GM19043 (cell line): ENCODE measurements around the gene ATP6V0A1.
"Not testable (repeated sequence)": the region's sequence is repeated elsewhere in the genome, so short reads cannot be mapped to it uniquely, and the experiment has no call there.

Source experiments
- ATAC-seq: cut with Tn5 transposase; IDR thresholded peaks from one replicate; pipeline ENCODE4 v1.9.1; 2021; ENCODE audit warnings: low read depth; ENCODE audit not compliant: unreplicated experiment

Gene ATP6V0A1

DNA sequence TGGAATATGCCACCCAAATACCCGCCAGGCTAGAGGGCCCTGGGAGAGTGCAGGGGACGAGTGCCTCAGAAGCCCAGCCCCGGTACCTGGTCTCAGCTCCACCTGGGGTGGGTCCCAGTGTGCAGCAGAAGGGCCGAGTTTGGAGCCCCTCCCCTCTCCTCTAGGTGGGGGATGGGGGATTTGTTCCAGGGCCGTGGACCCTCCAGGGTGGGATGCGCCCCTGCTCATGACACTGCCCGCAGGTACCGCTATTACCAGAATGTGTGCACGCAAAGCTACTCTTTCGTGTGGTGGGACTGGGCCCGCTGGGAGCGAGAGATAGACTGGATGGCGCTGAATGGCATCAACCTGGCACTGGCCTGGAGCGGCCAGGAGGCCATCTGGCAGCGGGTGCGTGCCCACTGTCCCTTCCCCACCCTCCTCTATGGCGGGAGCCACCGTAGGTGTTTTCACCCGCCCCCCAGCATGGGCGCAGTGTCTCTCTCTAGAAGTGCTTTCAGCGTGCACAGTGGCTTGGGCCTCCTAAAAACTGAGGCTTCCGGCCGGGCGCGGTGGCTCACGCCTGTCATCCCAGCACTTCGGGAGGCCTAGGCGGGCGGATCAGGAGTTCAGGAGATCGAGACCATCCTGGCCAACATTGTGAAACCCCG is 78.6 kb downstream of the ATP6V0A1 start:
- no peak for ATAC-seq

DNA sequence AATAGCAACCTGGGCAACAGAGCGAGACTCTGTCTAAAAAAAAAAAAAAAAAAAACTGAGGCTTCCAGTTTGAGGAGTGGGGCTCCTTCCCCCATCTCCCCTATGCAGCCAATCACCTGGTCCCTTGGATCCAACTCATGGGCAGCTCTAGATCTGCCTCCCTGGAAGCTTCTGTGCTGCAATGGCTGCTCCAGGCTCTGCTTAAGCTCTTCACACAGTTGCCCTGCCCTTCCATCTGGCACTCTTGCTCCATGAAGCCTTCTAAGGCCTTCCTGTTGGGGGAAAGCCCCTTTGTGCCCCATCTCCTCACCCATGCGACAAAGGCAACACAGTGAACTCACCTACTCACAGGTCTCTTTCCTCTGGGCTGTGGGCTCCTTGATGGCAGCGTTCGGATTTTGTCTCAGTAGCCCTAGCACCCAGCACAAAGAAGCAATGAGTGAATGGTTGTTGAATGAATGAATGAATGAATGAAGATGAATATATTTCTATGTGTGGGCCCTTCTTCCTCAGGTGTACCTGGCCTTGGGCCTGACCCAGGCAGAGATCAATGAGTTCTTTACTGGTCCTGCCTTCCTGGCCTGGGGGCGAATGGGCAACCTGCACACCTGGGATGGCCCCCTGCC is 79.3 kb downstream of the ATP6V0A1 start:
- ATAC-seq = no peak

DNA sequence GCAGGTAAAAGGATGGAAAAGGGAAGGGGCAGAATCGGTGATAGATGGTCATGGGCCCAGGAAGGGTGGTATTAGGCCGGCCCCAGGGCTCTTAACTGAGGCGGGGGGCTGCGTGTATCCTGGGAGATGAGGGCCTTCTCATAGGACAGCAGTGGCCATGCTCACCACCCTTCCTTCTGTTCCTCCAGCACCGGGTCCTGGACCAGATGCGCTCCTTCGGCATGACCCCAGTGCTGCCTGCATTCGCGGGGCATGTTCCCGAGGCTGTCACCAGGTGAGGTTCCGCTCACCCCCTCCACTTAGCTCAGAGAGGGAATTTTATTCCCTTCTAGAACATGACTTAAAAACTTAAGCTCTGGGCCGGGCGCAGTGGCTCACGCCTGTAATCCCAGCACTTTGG is 79.8 kb downstream of the ATP6V0A1 start:
- ATAC-seq = no peak

DNA sequence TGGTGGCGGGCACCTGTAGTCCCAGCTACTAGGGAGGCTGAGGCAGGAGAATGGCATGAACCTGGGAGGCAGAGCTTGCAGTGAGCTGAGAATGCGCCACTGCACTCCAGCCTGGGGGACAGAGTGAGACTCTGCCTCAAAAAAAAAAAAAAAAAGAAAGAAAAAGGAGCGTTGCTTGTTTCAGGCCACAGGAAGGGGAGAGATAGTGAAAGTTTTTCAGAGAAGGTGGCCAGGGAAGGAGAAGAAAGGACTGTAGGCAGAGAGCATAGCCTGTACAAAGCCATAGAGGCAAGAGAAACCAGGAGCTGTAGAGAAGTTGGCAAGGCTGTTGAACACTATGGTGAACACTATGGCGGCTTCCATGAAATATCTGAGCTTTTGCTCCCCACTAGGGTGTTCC is 81.9 kb downstream of the ATP6V0A1 start:
- not testable (repeated sequence) for ATAC-seq

DNA sequence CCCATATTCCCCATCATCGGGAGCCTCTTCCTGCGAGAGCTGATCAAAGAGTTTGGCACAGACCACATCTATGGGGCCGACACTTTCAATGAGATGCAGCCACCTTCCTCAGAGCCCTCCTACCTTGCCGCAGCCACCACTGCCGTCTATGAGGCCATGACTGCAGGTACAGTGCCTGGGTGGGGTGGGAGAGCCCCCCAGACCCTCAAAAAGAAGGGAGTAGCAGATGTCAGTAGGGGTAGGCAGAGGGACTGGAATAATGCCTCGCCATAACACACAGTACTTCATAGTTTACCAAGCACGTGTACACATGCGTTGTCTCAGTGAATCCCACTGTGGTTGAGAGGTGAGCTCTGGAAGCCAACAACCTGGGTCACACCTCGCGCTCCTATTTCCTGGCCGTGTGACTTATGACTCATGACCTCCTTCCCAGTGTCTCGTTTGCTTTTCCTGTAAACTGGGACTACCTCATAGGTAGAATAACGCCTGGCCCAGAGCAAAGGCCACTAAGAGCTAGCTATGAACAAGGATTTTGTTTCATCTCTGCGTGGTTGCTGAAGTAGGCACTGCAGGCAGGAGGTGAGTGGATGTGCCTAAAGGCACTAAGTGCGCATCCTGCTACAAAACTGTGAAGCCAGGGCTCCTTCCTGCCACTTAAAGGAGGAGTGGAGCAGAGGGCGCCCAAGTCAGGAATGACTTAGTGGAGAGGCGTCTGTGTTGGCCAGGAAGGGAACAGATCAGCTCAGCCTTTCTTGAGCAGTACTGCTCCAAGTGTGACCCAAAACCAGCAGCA is 82.6 kb downstream of the ATP6V0A1 start:
- no peak for ATAC-seq

DNA sequence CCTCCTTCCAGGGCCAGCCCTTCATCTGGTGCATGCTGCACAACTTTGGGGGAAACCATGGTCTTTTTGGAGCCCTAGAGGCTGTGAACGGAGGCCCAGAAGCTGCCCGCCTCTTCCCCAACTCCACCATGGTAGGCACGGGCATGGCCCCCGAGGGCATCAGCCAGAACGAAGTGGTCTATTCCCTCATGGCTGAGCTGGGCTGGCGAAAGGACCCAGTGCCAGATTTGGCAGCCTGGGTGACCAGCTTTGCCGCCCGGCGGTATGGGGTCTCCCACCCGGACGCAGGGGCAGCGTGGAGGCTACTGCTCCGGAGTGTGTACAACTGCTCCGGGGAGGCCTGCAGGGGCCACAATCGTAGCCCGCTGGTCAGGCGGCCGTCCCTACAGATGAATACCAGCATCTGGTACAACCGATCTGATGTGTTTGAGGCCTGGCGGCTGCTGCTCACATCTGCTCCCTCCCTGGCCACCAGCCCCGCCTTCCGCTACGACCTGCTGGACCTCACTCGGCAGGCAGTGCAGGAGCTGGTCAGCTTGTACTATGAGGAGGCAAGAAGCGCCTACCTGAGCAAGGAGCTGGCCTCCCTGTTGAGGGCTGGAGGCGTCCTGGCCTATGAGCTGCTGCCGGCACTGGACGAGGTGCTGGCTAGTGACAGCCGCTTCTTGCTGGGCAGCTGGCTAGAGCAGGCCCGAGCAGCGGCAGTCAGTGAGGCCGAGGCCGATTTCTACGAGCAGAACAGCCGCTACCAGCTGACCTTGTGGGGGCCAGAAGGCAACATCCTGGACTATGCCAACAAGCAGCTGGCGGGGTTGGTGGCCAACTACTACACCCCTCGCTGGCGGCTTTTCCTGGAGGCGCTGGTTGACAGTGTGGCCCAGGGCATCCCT is 84.8 kb downstream of the ATP6V0A1 start:
- no peak for ATAC-seq

DNA sequence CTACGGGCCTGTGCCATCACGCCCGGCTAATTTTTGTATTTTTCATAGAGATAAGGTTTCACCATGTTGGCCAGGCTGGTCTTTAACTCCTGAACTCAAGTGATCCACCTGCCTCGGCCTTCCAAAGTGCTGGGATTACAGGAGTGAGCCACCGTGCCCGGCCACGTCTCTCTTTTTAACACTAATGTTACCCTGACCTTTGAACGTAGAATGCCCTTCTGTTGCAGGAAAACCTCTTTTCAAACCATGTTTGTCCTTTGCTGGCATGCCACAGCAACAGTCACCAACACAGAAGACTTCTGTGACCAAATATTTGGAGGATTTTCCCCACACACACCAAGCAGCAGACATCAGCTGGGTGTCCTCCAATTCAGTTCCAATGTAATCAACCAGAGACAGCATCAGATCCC is 86.2 kb downstream of the ATP6V0A1 start:
- no peak for ATAC-seq

DNA sequence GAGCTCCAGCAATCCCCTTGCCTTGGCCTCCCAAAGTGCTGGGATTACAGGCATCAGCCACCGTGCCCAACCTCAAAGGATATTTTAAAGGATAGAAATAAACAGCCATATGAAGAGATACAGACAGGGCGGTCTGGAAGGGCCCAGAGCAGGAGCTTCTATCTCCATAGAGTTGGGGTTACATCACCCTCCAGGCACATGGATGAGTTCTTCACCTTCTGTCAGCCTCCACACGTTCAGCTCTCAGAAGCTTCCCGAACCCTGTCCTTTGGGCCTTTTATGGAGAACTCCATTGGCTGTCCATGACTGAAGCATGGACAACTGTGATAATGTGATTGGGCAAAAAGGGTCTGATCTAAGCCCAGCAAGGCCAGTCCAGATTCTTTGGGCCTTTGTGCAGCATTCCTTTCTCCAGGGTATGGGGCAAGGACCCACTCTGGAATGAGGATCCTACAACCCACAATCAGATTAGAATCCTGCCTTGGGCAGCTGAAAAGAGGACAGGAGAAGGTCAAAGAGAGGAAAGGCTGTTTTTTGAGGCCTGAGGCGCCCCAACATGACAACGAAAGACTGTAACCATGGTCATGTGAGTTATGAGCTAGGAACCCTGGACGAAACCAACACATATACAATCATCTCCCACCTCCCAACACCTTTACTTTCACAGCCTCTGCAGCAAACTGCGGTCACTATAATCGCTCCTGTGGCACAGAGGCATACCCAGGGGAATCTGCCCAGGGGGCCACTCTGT is 87.3 kb downstream of the ATP6V0A1 start:
- ATAC-seq = not testable (repeated sequence)

DNA sequence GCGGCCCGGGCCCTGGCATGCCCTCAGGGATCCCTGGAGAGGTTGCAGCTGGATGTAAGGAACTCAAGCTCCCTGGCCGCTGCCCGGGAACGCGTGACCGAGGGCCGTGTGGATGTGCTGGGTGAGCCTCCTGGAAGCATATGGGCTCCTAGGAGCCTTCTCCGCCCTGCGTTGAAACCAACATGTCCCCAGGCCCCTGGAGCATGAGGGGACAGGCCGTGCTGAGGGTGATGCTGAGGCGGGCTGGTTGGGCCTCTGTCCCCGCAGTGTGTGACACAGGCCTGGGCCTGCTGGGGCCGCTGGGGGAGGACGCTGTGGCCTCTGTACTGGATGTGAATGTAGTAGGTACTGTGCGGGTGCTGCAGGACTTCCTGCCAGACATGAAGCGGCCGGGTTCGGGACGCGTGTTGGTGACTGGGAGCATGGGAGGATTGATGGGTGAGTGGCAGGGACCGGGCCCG is 88.4 kb downstream of the ATP6V0A1 start:
- no peak for ATAC-seq

DNA sequence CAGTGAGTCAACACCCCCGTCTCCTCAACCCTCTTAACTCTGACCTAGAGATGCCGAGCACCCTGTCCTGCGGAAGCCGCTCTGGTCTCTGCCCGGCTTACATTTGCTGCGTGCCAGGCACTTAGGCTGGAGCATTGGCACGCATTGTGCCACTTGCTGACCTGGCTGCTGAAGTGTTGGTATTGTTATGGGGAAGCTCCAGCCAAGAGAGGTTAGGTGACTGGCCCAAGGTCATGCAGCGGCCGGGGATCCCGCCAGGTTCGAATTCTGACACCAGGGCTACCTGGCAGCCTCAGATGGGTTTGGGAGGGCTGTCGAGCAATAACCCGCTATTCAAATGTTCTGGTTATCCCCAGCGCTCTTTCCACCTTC is 89.0 kb downstream of the ATP6V0A1 start:
- ATAC-seq = no peak

DNA sequence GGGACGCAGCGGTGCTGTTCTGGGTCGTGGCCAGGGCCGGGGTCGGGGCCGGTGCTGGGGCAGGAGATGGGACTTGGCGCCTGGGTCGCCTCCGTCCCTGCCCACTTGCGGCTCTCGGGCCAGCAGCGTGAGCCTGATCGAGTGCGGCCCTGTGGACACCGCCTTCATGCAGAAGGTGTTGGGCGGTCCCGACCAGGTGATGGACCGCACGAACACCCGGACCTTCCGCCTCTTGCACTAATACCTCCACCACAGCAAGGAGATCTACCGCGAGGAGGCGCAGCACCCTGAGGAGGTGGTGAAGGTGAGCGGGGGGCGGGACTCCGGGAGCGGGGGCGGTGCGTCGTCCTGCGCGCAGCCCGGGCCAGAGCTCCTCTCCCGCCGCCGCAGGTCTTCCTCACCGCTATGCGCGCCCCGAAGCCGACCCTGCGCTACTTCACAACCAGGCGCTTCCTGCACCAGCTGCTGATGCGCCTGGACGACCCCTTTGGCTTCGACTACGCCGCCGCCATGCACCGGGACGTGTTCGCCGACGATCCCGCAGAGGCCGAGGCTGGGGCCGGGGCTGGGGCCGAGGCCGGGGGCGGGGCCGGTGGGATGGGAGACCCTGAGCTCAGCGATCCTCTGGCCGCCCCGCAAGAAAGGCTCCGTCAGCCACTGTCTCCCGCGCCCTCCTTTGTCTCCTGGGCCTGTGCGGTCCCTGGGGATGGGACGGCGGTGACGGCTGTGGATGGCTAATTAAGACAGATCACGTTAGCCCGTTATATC is 89.6 kb downstream of the ATP6V0A1 start:
- no peak for ATAC-seq

DNA sequence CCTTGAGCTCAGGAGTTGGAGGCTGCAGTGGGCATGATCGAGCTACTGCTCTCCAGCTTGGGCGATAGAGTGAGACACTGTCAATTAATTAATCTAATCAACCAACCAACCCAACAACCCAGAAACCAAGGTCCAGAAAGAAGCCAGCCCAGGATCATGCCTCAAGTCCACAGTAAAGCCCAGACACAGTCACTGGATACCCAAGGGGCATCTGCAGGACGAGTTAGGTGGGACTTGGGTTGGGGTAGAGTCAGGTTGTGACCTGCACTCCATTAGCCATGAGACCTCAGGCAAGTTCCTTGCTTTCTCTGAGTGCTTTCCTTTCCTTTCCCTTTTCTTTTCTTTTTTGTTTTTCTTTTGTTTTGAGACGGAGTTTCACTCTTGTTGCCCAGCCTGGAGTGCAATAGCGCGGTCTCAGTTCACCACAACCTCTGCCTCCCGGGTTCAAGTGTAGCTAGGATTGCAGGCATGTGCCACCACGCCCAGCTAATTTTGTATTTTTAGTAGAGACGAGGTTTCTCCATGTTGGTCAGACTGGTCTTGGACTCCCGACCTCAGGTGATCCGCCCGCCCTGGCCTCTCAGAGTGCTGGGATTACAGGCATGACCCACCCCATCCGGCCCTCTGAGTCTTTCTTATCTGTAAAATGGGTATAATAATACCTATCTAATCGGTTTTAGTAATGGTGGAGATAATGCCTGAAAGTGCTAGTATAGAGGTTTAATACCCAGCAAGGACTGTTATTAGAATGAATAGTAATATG is 90.5 kb downstream of the ATP6V0A1 start:
- no peak for ATAC-seq

DNA sequence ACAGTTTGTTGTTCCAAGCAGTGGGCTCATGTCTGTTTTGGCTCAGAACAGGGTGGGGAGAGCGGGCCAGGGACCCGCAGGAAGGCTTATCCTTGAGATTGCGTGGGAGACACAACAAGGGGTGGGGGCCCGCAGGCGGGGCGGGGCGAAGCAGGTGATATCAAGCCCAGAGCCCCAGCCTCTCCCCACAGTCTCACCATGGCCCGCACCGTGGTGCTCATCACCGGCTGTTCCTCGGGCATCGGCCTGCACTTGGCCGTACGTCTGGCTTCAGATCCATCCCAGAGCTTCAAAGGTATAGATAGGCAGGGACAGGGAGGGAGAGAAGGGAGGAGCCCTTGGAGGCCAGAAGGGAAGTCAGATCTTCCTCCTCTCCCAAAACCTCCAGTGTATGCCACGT is 94.1 kb downstream of the ATP6V0A1 start, which contains the start of gene HSD17B1:
HSD17B1 (plus strand) TSS at position 188 of the 400 bp plus-strand sequence; CDS start at position 199, 11 bp downstream.
- not testable (repeated sequence) for ATAC-seq

DNA sequence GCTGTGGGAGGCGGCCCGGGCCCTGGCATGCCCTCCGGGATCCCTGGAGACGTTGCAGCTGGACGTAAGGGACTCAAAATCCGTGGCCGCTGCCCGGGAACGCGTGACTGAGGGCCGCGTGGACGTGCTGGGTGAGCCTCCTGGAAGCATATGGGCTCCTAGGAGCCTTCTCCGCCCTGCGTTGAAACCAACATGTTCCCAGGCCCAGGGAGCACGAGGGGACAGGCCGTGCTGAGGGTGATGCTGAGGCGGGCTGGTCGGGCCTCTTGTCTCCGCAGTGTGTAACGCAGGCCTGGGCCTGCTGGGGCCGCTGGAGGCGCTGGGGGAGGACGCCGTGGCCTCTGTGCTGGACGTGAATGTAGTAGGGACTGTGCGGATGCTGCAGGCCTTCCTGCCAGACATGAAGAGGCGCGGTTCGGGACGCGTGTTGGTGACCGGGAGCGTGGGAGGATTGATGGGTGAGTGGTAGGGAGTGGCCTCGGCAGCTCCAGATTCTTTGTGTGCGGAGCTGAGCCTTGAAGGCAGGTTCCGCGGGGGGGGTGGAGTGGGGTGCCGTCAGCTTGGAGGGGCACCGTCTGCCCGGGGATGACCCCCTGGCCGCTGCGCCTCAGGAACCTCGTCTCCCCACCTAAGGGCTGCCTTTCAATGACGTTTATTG is 94.6 kb downstream of the ATP6V0A1 start:
- no peak for ATAC-seq

DNA sequence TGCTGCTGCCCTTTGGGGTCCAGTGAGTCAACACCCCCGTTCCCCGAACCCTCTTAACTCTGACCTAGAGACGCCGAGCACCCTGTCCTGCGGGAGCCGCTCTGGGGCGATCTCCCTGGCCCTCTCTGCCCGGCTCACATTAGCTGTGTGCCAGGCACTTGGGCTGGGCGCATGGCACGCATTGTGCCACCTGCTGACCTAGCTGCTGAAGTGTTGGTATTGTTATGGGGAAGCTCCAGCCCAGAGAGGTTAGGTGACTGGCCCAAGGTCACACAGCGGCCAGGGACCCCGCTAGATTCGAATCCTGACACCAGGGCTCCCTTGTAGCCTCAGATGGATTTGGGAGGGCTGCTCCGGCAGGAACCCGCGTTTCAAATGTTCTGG is 95.2 kb downstream of the ATP6V0A1 start:
- no peak for ATAC-seq

DNA sequence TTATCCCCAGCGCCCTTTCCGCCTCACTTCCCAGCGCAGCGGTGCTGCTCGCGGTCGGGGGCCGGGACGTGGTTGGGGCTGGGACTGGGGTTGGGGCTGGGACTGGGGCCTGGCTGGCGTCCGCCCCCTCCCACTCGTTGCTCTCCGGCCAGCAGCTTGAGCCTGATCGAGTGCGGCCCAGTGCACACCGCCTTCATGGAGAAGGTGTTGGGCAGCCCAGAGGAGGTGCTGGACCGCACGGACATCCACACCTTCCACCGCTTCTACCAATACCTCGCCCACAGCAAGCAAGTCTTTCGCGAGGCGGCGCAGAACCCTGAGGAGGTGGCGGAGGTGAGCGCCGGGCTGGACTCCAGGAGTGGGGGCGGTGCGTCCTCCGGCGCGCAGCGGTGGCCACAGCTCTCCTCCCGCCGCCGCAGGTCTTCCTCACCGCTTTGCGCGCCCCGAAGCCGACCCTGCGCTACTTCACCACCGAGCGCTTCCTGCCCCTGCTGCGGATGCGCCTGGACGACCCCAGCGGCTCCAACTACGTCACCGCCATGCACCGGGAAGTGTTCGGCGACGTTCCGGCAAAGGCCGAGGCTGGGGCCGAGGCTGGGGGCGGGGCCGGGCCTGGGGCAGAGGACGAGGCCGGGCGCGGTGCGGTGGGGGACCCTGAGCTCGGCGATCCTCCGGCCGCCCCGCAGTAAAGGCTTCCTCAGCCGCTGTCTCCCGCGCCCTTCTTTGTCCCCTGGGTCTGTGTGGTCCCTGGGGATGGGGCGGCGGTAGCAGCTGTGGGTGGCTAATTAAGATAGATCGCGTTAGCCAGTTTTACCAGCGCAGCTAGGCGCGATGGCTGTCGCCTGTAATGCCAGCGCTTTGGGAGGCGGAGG is 95.8 kb downstream of the ATP6V0A1 start:
- peak; percentile 78 for ATAC-seq

DNA sequence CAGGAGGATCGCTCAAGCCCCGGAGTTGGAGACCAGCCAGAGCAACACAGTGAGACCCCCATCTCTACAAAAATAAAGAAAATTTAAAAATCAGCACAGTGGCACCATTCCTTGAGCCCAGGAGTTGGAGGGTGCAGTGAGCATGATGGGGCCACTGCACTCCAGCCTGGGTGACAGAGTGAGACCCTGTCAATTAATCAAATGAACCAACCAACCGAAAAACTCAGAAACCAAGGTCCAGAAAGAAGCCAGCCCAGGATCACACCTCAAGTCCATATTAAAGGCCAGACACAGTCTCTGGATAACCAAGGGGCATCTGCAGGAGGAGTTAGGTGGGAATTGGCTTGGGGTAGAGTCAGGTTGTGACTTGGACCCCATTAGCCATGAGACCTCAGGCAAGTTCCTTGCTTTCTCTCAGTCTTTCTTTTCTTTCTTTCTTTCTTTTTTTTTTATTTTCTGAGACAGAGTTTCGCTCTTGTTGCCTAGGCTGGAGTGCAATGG is 96.5 kb downstream of the ATP6V0A1 start:
- ATAC-seq = no peak
